HCT116 (cell line): ENCODE measurements around the gene PPP1R14B. TPM values are rescaled to one million over a fixed set of nuclear protein-coding genes. Genes with fewer than 3 reads are reported as not detected.
A peak's percentile ranks its signal among the peaks of the same experiment; 100 is the strongest.

Experiments used
- ATAC-seq: fragments of 200-7000 bp; cut with Tn5 transposase; 2 replicates; pipeline ENCODE4 v1.9.1; 2020; ENCODE audit warnings: mild to moderate bottlenecking, moderate library complexity
- BruUV-seq: library from RNA; stranded (reverse); fragments of 400-500 nt; replicated peaks from 2 replicates; lab custom pipeline; 2021; lab: Mats Ljungman, UMichigan
- CTCF ChIA-PET: fragments of 300-600 bp; sonication (Branson Sonifier 250); formaldehyde crosslinking; loops from one replicate; lab custom pipeline; 2021; ENCODE audit warnings: antibody characterized with exemption; lab: Charles Lee
- POLR2A ChIA-PET: fragments of 300-600, 350-600 bp; sonication (Branson Sonifier 250); formaldehyde crosslinking; loops from one replicate; lab custom pipeline; 2021; ENCODE audit warnings: antibody characterized with exemption; lab: Charles Lee
- RAD21 ChIA-PET, 2 experiments: fragments of 300-600 bp; sonication (Branson Sonifier 250); formaldehyde crosslinking; loops; one replicate each; lab custom pipeline; 2023; ENCODE audit warnings: low total read pairs in 2 of 2; ENCODE audit not compliant: uncharacterized antibody in 2 of 2, unreplicated experiment in 2 of 2, low non-redundant PET in 1 of 2; lab: Charles Lee
- DNase-seq: peaks from one replicate; pipeline ENCODE4 v3.0.0-alpha.2; 2010; ENCODE audit warnings: low read depth, low spot score
- H2AFZ ChIP-seq: fragments of 200-600 bp; shearing (Covaris generic), sonication (generic); 2 replicates; pipeline ENCODE4 v1.6.1; 2017; ENCODE audit warnings: low read depth, mixed run types, mixed read lengths, antibody characterized with exemption, low read length; ENCODE audit not compliant: poor library complexity, severe bottlenecking
- H3K27ac ChIP-seq: 2 replicates; pipeline ENCODE4 v1.5.1; 2012; ENCODE audit warnings: low read depth, low read length
- H3K27me3 ChIP-seq: fragments of 200-600 bp; sonication (generic); 2 replicates; pipeline ENCODE4 v1.6.1; 2016; ENCODE audit warnings: mixed run types, low read length, mixed read lengths; ENCODE audit not compliant: insufficient read depth
- H3K36me3 ChIP-seq, 2 experiments: fragments of 200-500 bp in 1 of 2; fragments of 200-600 bp in 1 of 2; sonication (Bioruptor generic) in 1 of 2; sonication (generic) in 1 of 2; 2 replicates each; pipeline versions ENCODE4 v1.5.1 to v1.6.1; 2014 to 2016; ENCODE audit warnings: low read length in 2 of 2, inconsistent platforms in 1 of 2, mixed read lengths in 1 of 2, mixed run types in 1 of 2; ENCODE audit not compliant: insufficient read depth in 2 of 2, control insufficient read depth in 1 of 2
- H3K4me1 ChIP-seq, 2 experiments: fragments of 200-600 bp in 1 of 2; sonication (generic) in 1 of 2; 2 replicates each; pipeline versions ENCODE4 v1.5.1 to v1.6.1; 2012 to 2017; ENCODE audit warnings: low read length in 2 of 2, inconsistent platforms in 1 of 2, mild to moderate bottlenecking in 1 of 2, mixed read lengths in 1 of 2, mixed run types in 1 of 2, moderate library complexity in 1 of 2; ENCODE audit not compliant: insufficient read depth in 2 of 2, control insufficient read depth in 1 of 2
- H3K4me2 ChIP-seq: fragments of 200-600 bp; sonication (generic); 2 replicates; pipeline ENCODE4 v1.6.1; 2017; ENCODE audit warnings: mixed run types, low read length, mixed read lengths
- H3K4me3 ChIP-seq, 2 experiments: fragments of 200-600 bp in 1 of 2; sonication (generic) in 1 of 2; replicated peaks in 1 of 2; 2 replicates each; pipeline ENCODE4 v1.5.1; 2011 to 2016; ENCODE audit warnings: low read length in 2 of 2, control low read depth in 1 of 2, low read depth in 1 of 2, mild to moderate bottlenecking in 1 of 2, mixed read lengths in 1 of 2, mixed run types in 1 of 2
- H3K79me2 ChIP-seq: fragments of 200-600 bp; sonication (generic); 2 replicates; pipeline ENCODE4 v1.6.1; 2017; ENCODE audit warnings: mild to moderate bottlenecking, mixed run types, low read length, moderate library complexity, mixed read lengths; ENCODE audit not compliant: insufficient read depth
- H3K9ac ChIP-seq: fragments of 200-600 bp; sonication (generic); 2 replicates; pipeline ENCODE4 v1.6.1; 2016; ENCODE audit warnings: low read length, mixed read lengths
- H3K9me2 ChIP-seq: fragments of 200-600 bp; sonication (generic), shearing (Covaris generic); 2 replicates; pipeline ENCODE4 v1.6.1; 2017; ENCODE audit warnings: mixed run types, mild to moderate bottlenecking, moderate library complexity; ENCODE audit not compliant: insufficient read depth
- H3K9me3 ChIP-seq, 2 experiments: fragments of 200-500 bp in 1 of 2; fragments of 200-600 bp in 1 of 2; sonication (Bioruptor generic) in 1 of 2; sonication (generic) in 1 of 2; 2 replicates each; pipeline ENCODE4 v1.6.1; 2014 to 2017; ENCODE audit warnings: low read length in 2 of 2, mixed read lengths in 2 of 2, inconsistent platforms in 1 of 2, low read depth in 1 of 2, mild to moderate bottlenecking in 1 of 2, mixed run types in 1 of 2, moderate library complexity in 1 of 2; ENCODE audit not compliant: control insufficient read depth in 1 of 2, insufficient read depth in 1 of 2
- H4K20me1 ChIP-seq: fragments of 200-600 bp; sonication (generic), shearing (Covaris generic); 2 replicates; pipeline ENCODE4 v1.6.1; 2017; ENCODE audit warnings: mixed run types, mild to moderate bottlenecking, moderate library complexity; ENCODE audit not compliant: insufficient read depth
- CTCF ChIP-seq, 3 experiments: fragments of 200-600 bp in 1 of 3; sonication (generic) in 1 of 3; IDR thresholded peaks in 2 of 3; conservative IDR thresholded peaks in 1 of 3; 2 replicates each; pipeline ENCODE4 v1.5.1; 2012 to 2017; ENCODE audit warnings: low read depth in 2 of 3, low read length in 2 of 3, antibody characterized with exemption in 1 of 3, borderline replicate concordance in 1 of 3, control low read depth in 1 of 3, mild to moderate bottlenecking in 1 of 3, mixed read lengths in 1 of 3, mixed run types in 1 of 3, moderate library complexity in 1 of 3; ENCODE audit not compliant: insufficient read depth in 1 of 3
- FOSL1 ChIP-seq: IDR thresholded peaks from 2 replicates; pipeline ENCODE4 v1.6.1; 2012; ENCODE audit warnings: low read depth
- POLR2A ChIP-seq: IDR thresholded peaks from 2 replicates; pipeline ENCODE4 v1.7.0; 2011; ENCODE audit warnings: borderline replicate concordance; ENCODE audit not compliant: insufficient read depth, insufficient read length; ENCODE audit errors: extremely low read depth
- POLR2AphosphoS5 ChIP-seq: IDR thresholded peaks from 2 replicates; pipeline ENCODE4 v1.6.1; 2011; ENCODE audit warnings: mild to moderate bottlenecking, low read depth, low read length, moderate library complexity
- RAD21 ChIP-seq: IDR thresholded peaks from 2 replicates; pipeline ENCODE4 v1.6.1; 2012; ENCODE audit warnings: low read depth, mild to moderate bottlenecking
- REST ChIP-seq: IDR thresholded peaks from 2 replicates; pipeline ENCODE4 v1.6.1; 2012; ENCODE audit warnings: low read depth
- SIN3A ChIP-seq: IDR thresholded peaks from 2 replicates; pipeline ENCODE4 v1.6.1; 2012; ENCODE audit warnings: low read depth
- TCF7L2 ChIP-seq: IDR thresholded peaks from 2 replicates; pipeline ENCODE4 v1.7.0; 2011; ENCODE audit warnings: borderline replicate concordance, inconsistent platforms; ENCODE audit not compliant: insufficient read depth, insufficient read length; ENCODE audit errors: extremely low read depth
- YY1 ChIP-seq: IDR thresholded peaks from 2 replicates; pipeline ENCODE4 v1.6.1; 2011; ENCODE audit warnings: low read length, low read depth, moderate library complexity, mild to moderate bottlenecking; ENCODE audit not compliant: insufficient replicate concordance; ENCODE audit errors: extremely low read depth
- ZBTB33 ChIP-seq: IDR thresholded peaks from 2 replicates; pipeline ENCODE4 v1.6.1; 2011; ENCODE audit warnings: mild to moderate bottlenecking, low read length, moderate library complexity; ENCODE audit not compliant: insufficient replicate concordance; ENCODE audit errors: extremely low read depth
- intact Hi-C: fragments of 100-400 bp; cut with micrococcal nuclease; formaldehyde crosslinking; loops from 2 replicates; pipeline ENCODE4 v1.10.0; 2022
- total RNA-seq: library from RNA; stranded (reverse); gene quantifications from one replicate; pipeline ENCODE4 v1.2.1, GENCODE V29; 2021; ENCODE audit not compliant: unreplicated experiment

PPP1R14B gene
- total RNA-seq, 1 experiment from 2014 or later, result 332 TPM

- Histone ChIP-seq H3K36me3 (peaks cover 0 to 6% of the 10 kb centered on the region in 2 experiments; a peak in 1 of 4 replicates), H3K9ac (no peak overlapping the region), H3K4me2 (peak overlapping the region; percentile 96), H3K9me3 (no peaks in the 10 kb centered on the region), H2AFZ (no peak overlapping the region), H3K4me1 (peaks cover 34 to 76% of the 10 kb centered on the region in 2 experiments), H3K79me2 (peaks cover 50% of the 10 kb centered on the region), H3K27me3 (no peaks in the 10 kb centered on the region), H3K4me3 (no peak overlapping the region), H3K9me2 (no peaks in the 10 kb centered on the region), H4K20me1 (no peaks in the 10 kb centered on the region), H3K27ac (peak overlapping the region; percentile 94)
- BruUV-seq, result no TSS peak
- CTCF ChIA-PET, result interaction anchor here (1.9 kb wide), 1 partner anchor 108 kb away, joined by 4 read pairs; no protein-coding TSS in a partner anchor
- DNase-seq (no peak), ATAC-seq (no peak)
- no peak for TF ChIP-seq FOSL1
- no peak for TF ChIP-seq YY1
- no peak for TF ChIP-seq SIN3A
- TF ChIP-seq POLR2A, result no peak
- TF ChIP-seq TCF7L2, result no peak
- TF ChIP-seq REST, result no peak
- no peak for TF ChIP-seq POLR2AphosphoS5
- TF ChIP-seq RAD21, result no peak
- TF ChIP-seq CTCF (IDR thresholded peaks at IDR 0.05 in 2 of 3, conservative IDR thresholded peaks at IDR 0.05 in 1 of 3; ENCODE audit: borderline replicate concordance in 1 of 3, insufficient read depth in 1 of 3, low read depth in 2 of 3, low read length in 2 of 3), result no peak
- TF ChIP-seq ZBTB33, result no peak
- POLR2A ChIA-PET, result interaction anchor here (1.4 kb wide), 1 partner anchor 63 kb away, joined by 3 read pairs; no protein-coding TSS in a partner anchor
- intact Hi-C loops, result no loop called here
- RAD21 ChIA-PET, result no interaction called here
These were observed 1.8 kb upstream of the PPP1R14B start for GRCh38 chr11:64248578-64248977.
